NCI-H226 (cell line): ENCODE measurements around the gene NMB.
"Not testable (repeated sequence)": the region's sequence is repeated elsewhere in the genome, so short reads cannot be mapped to it uniquely, and the experiment has no call there.

Experiments used
- DNase-seq: peaks from one replicate; pipeline ENCODE4 v3.0.0-alpha.2; 2015

The NMB gene

GRCh38 chr15:84658080-84658787 is at the start of gene NMB:
NMB (minus strand) TSS chr15:84658199; CDS start chr15:84658152, 47 bp downstream.
- DNase-seq = peak; percentile 82

GRCh38 chr15:84703808-84704207 is 45.8 kb upstream of the NMB start:
- no peak for DNase-seq

GRCh38 chr15:84702961-84703482 is 45.0 kb upstream of the NMB start:
- DNase-seq = no peak

- DNase-seq = no peak
Observed at GRCh38 chr15:84699538-84700191, 41.7 kb upstream of the NMB start.

GRCh38 chr15:84697236-84697990 is 39.4 kb upstream of the NMB start:
- peak; percentile 33 for DNase-seq

- no peak for DNase-seq
Observed at GRCh38 chr15:84696757-84697156, 38.8 kb upstream of the NMB start.

- no peak for DNase-seq
Observed at GRCh38 chr15:84690342-84690741, 32.3 kb upstream of the NMB start.

GRCh38 chr15:84689858-84690257 is 31.9 kb upstream of the NMB start:
- no peak for DNase-seq

- not testable (repeated sequence) for DNase-seq
Observed at GRCh38 chr15:84686446-84686845, 28.4 kb upstream of the NMB start.

GRCh38 chr15:84685304-84685703 is 27.3 kb upstream of the NMB start:
- peak; percentile 86 for DNase-seq

- peak; percentile 76 for DNase-seq
Observed at GRCh38 chr15:84684092-84684491, 26.1 kb upstream of the NMB start.

- DNase-seq = peak; percentile 72
Observed at GRCh38 chr15:84681831-84682230, 23.8 kb upstream of the NMB start.

- DNase-seq = peak; percentile 78
Observed at GRCh38 chr15:84671211-84671610, 13.2 kb upstream of the NMB start.

GRCh38 chr15:84669726-84670125 is 11.7 kb upstream of the NMB start:
- DNase-seq = no peak

GRCh38 chr15:84668221-84668982 is 10.4 kb upstream of the NMB start:
- DNase-seq = no peak

- no peak for DNase-seq
Observed at GRCh38 chr15:84666373-84666772, 8.4 kb upstream of the NMB start.

- DNase-seq = no peak
Observed at GRCh38 chr15:84661001-84661400, 3.0 kb upstream of the NMB start.

GRCh38 chr15:84659904-84660781 is 2.1 kb upstream of the NMB start:
- no peak for DNase-seq

- DNase-seq = no peak
Observed at GRCh38 chr15:84658788-84659411, 901 bp upstream of the NMB start.

- no peak for DNase-seq
Observed at GRCh38 chr15:84657748-84658079, 285 bp downstream of the NMB start.

- DNase-seq = no peak
Observed at GRCh38 chr15:84656972-84657371, 1.0 kb downstream of the NMB start.
